ENCODE data around the gene KIFBP.
"Not testable (repeated sequence)": the region's sequence is repeated elsewhere in the genome, so short reads cannot be mapped to it uniquely, and the experiment has no call there.

DNA sequence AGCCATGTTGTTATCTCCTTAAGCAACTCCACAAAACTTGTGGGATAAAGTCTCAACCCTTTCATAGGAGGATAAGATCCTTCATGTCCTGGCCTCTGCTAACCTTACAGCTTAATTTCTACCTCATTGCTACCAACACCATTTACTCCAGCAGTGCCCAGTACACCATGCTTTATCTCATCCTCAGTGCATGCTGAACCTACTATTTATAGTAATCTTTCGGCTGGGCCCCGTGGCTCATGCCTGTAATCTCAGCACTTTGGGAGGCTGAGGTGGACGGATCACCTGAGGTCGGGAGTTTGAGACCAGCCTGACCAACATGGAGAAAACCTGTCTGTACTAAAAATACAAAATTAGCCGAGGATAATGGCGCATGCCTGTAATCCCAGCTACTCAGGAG is 8.9 kb upstream of the KIFBP start:
- TF ChIP-seq MAX (IDR thresholded peaks at IDR 0.05; ENCODE audit: low read depth, low read length); POLR2A (IDR thresholded peaks at IDR 0.05; ENCODE audit: extremely low read depth, insufficient read length): not testable (repeated sequence)
- TF ChIP-seq, protein P1, sequence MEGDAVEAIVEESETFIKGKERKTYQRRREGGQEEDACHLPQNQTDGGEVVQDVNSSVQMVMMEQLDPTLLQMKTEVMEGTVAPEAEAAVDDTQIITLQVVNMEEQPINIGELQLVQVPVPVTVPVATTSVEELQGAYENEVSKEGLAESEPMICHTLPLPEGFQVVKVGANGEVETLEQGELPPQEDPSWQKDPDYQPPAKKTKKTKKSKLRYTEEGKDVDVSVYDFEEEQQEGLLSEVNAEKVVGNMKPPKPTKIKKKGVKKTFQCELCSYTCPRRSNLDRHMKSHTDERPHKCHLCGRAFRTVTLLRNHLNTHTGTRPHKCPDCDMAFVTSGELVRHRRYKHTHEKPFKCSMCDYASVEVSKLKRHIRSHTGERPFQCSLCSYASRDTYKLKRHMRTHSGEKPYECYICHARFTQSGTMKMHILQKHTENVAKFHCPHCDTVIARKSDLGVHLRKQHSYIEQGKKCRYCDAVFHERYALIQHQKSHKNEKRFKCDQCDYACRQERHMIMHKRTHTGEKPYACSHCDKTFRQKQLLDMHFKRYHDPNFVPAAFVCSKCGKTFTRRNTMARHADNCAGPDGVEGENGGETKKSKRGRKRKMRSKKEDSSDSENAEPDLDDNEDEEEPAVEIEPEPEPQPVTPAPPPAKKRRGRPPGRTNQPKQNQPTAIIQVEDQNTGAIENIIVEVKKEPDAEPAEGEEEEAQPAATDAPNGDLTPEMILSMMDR (IDR thresholded peaks at IDR 0.05; ENCODE audit: low read depth, low read length) = not testable (repeated sequence)

All from NB4 (cell line).